ENCODE results near the gene SH3YL1. TPM values are rescaled to one million over a fixed set of nuclear protein-coding genes. Genes with fewer than 3 reads are reported as not detected.

SH3YL1 gene
- total RNA-seq, 1 donor from 2014 or later = 47.9 TPM

GRCh38 chr2:270861-271260 lies 7.0 kb upstream of the SH3YL1 start:
- Histone ChIP-seq H3K4me3 (no peak overlapping the region), H3K27me3 (no peaks in the 10 kb centered on the region), H4K20me1 (ENCODE audit: low read depth) (peaks cover 98% of the 10 kb centered on the region), H3F3A (ENCODE audit: low read depth) (no peaks in the 10 kb centered on the region), H3K4me1 (peaks cover 4% of the 10 kb centered on the region), H3K79me2 (ENCODE audit: low read depth) (peaks cover 100% of the 10 kb centered on the region), H3K9ac (no peak overlapping the region), H3K9me3 (ENCODE audit: low read depth) (no peaks in the 10 kb centered on the region), H3K27ac (no peak overlapping the region), H2AFZ (replicated peaks) (no peak overlapping the region), H3K4me2 (no peak overlapping the region), H3K36me3 (no peaks in the 10 kb centered on the region)
- Mint-ChIP-seq H3K36me3 (peaks cover 26% of the 10 kb centered on the region), H3K27ac (no peak overlapping the region), H3K27me3 (ENCODE audit: insufficient read depth, low read depth) (no peaks in the 10 kb centered on the region), H3K4me1 (peaks cover 6% of the 10 kb centered on the region), H3K4me3 (no peak overlapping the region), H3K9me3 (no peaks in the 10 kb centered on the region)
- TF ChIP-seq CTCF (IDR thresholded peaks at IDR 0.05) = no peak
- no peak for TF ChIP-seq EZH2 (IDR thresholded peaks at IDR 0.05)
- TF ChIP-seq EZH2phosphoT487 (IDR thresholded peaks at IDR 0.05) = no peak
- DNase-seq (ENCODE audit: low spot score) = no peak

GRCh38 chr2:269356-270030 lies 5.7 kb upstream of the SH3YL1 start:
- Histone ChIP-seq H3F3A (ENCODE audit: low read depth) (no peaks in the 10 kb centered on the region), H3K36me3 (no peaks in the 10 kb centered on the region), H3K4me1 (peaks cover 8% of the 10 kb centered on the region), H3K9ac (no peak overlapping the region), H3K9me3 (ENCODE audit: low read depth) (no peaks in the 10 kb centered on the region), H3K27ac (no peak overlapping the region), H3K79me2 (ENCODE audit: low read depth) (peaks cover 98% of the 10 kb centered on the region), H4K20me1 (ENCODE audit: low read depth) (peaks cover 90% of the 10 kb centered on the region), H3K4me3 (no peak overlapping the region), H2AFZ (replicated peaks) (no peak overlapping the region), H3K4me2 (no peak overlapping the region), H3K27me3 (no peaks in the 10 kb centered on the region)
- no peak for DNase-seq (ENCODE audit: low spot score)
- H3K27me3 Mint-ChIP-seq (ENCODE audit: insufficient read depth, low read depth) = peaks cover 2% of the 10 kb centered on the region
- H3K27ac Mint-ChIP-seq = no peak overlapping the region
- peaks cover 10% of the 10 kb centered on the region for H3K4me1 Mint-ChIP-seq
- no peaks in the 10 kb centered on the region for H3K9me3 Mint-ChIP-seq
- H3K4me3 Mint-ChIP-seq = no peak overlapping the region
- TF ChIP-seq EZH2 (IDR thresholded peaks at IDR 0.05) (no peak), CTCF (IDR thresholded peaks at IDR 0.05) (no peak), EZH2phosphoT487 (IDR thresholded peaks at IDR 0.05) (no peak)
- H3K36me3 Mint-ChIP-seq = peaks cover 23% of the 10 kb centered on the region

- Histone ChIP-seq H2AFZ (replicated peaks) (no peak overlapping the region), H3K9ac (no peak overlapping the region), H3F3A (ENCODE audit: low read depth) (no peaks in the 10 kb centered on the region), H3K4me2 (no peak overlapping the region), H3K4me3 (no peak overlapping the region), H4K20me1 (ENCODE audit: low read depth) (peaks cover 78% of the 10 kb centered on the region), H3K27me3 (peaks cover 11% of the 10 kb centered on the region), H3K36me3 (no peaks in the 10 kb centered on the region), H3K79me2 (ENCODE audit: low read depth) (peaks cover 86% of the 10 kb centered on the region), H3K9me3 (ENCODE audit: low read depth) (no peaks in the 10 kb centered on the region), H3K27ac (no peak overlapping the region), H3K4me1 (peaks cover 8% of the 10 kb centered on the region)
- Mint-ChIP-seq H3K9me3 (peaks cover 2% of the 10 kb centered on the region), H3K27ac (no peak overlapping the region), H3K27me3 (ENCODE audit: insufficient read depth, low read depth) (peaks cover 2% of the 10 kb centered on the region), H3K4me1 (peaks cover 10% of the 10 kb centered on the region), H3K36me3 (peaks cover 22% of the 10 kb centered on the region), H3K4me3 (no peak overlapping the region)
- TF ChIP-seq EZH2phosphoT487 (IDR thresholded peaks at IDR 0.05) (no peak), EZH2 (IDR thresholded peaks at IDR 0.05) (no peak), CTCF (IDR thresholded peaks at IDR 0.05) (no peak)
- DNase-seq (ENCODE audit: low spot score) = no peak
Observed at GRCh38 chr2:268323-268722, 4.5 kb upstream of the SH3YL1 start.

Data from neural progenitor cell (in vitro differentiated cells).